GM12892 (cell line): ENCODE data around the gene TMEM14C.

Experiments used
- POLR2A ChIP-seq: IDR thresholded peaks from 2 replicates; pipeline ENCODE4 v1.6.1; 2011; ENCODE audit warnings: low read depth, low read length, control low read depth
- POLR2AphosphoS5 ChIP-seq: IDR thresholded peaks from 2 replicates; pipeline ENCODE4 v1.6.1; 2011; ENCODE audit warnings: low read depth, low read length, control low read depth
- TAF1 ChIP-seq: IDR thresholded peaks from 2 replicates; pipeline ENCODE4 v1.6.1; 2011; ENCODE audit warnings: low read depth, mild to moderate bottlenecking, control low read depth, low read length, borderline replicate concordance

GRCh38 chr6:10692965-10693538, 29.8 kb upstream of the TMEM14C start:
- TF ChIP-seq POLR2A (no peak), TAF1 (no peak), POLR2AphosphoS5 (no peak)
